MM.1S (cell line): ENCODE measurements around the gene PCDH1.
A peak's percentile ranks its signal among the peaks of the same experiment; 100 is the strongest.

ENCODE experiments used
- DNase-seq: peaks from one replicate; pipeline ENCODE4 v3.0.0-alpha.2; 2015
- H2AFZ ChIP-seq: fragments of 300-600 bp; sonication (generic); 2 replicates; pipeline ENCODE4 v1.6.0; 2016; ENCODE audit warnings: antibody characterized with exemption, low read length
- H3F3A ChIP-seq: fragments of 300-600 bp; sonication (generic); 2 replicates; pipeline ENCODE4 v1.6.1; 2016; ENCODE audit warnings: mild to moderate bottlenecking, antibody characterized with exemption, low read length, moderate library complexity, mixed read lengths; ENCODE audit not compliant: insufficient read depth
- H3K27ac ChIP-seq: fragments of 300-600 bp; sonication (generic); 2 replicates; pipeline ENCODE4 v1.5.1; 2016; ENCODE audit warnings: mild to moderate bottlenecking, low read length
- H3K27me3 ChIP-seq: fragments of 300-600 bp; sonication (generic); replicated peaks from 2 replicates; pipeline ENCODE4 v1.6.0; 2016; ENCODE audit warnings: low read length; ENCODE audit not compliant: insufficient read depth
- H3K36me3 ChIP-seq: fragments of 300-600 bp; sonication (generic); replicated peaks from 2 replicates; pipeline ENCODE4 v1.6.1; 2016; ENCODE audit warnings: mild to moderate bottlenecking, low read length, mixed read lengths; ENCODE audit not compliant: insufficient read depth
- H3K4me1 ChIP-seq: fragments of 300-600 bp; sonication (generic); 2 replicates; pipeline ENCODE4 v1.6.1; 2016; ENCODE audit warnings: low read length, mixed read lengths
- H3K4me2 ChIP-seq: fragments of 300-600 bp; sonication (generic); 2 replicates; pipeline ENCODE4 v1.6.0; 2016; ENCODE audit warnings: low read depth, low read length
- H3K4me3 ChIP-seq: fragments of 300-600 bp; sonication (generic); 2 replicates; pipeline ENCODE4 v1.5.1; 2016; ENCODE audit warnings: low read length, mixed read lengths
- H3K79me2 ChIP-seq: fragments of 300-600 bp; sonication (generic); 2 replicates; pipeline ENCODE4 v1.6.1; 2016; ENCODE audit warnings: mixed run types, low read length, mixed read lengths
- H3K9ac ChIP-seq: fragments of 300-600 bp; sonication (generic); 2 replicates; pipeline ENCODE4 v1.6.1; 2016; ENCODE audit warnings: low read length, mixed read lengths
- H3K9me2 ChIP-seq: fragments of 300-600 bp; sonication (generic); replicated peaks from 2 replicates; pipeline ENCODE4 v1.6.1; 2016; ENCODE audit warnings: mild to moderate bottlenecking, low read length, mixed read lengths; ENCODE audit not compliant: insufficient read depth
- H3K9me3 ChIP-seq: fragments of 300-600 bp; sonication (generic); replicated peaks from 2 replicates; pipeline ENCODE4 v1.6.1; 2016; ENCODE audit warnings: mild to moderate bottlenecking, low read length, mixed read lengths; ENCODE audit not compliant: insufficient read depth
- H4K20me1 ChIP-seq: fragments of 300-600 bp; sonication (generic); 2 replicates; pipeline ENCODE4 v1.6.1; 2016; ENCODE audit warnings: mild to moderate bottlenecking, low read length, moderate library complexity, mixed read lengths; ENCODE audit not compliant: insufficient read depth
- CTCF ChIP-seq: fragments of 300-600 bp; sonication (generic); IDR thresholded peaks from 2 replicates; pipeline ENCODE4 v1.5.1; 2016; ENCODE audit warnings: antibody characterized with exemption, low read length, mixed read lengths
- EZH2 ChIP-seq: fragments of 300-600 bp; sonication (generic); optimal IDR thresholded peaks from 2 replicates; pipeline ENCODE3; 2017; ENCODE audit warnings: low read depth, mild to moderate bottlenecking, antibody characterized with exemption, low read length, mixed read lengths
- EZH2phosphoT487 ChIP-seq: fragments of 300-600 bp; sonication (generic); IDR thresholded peaks from 2 replicates; pipeline ENCODE4 v1.6.1; 2018; ENCODE audit warnings: antibody characterized with exemption, low read length

PCDH1 gene

GRCh38 chr5:141879426-141879759, 1.2 kb upstream of the PCDH1 start:
- peaks cover 37% of the 10 kb centered on the region for H3K4me1 ChIP-seq
- H2AFZ ChIP-seq = no peak overlapping the region
- H3K9ac ChIP-seq = no peak overlapping the region
- H4K20me1 ChIP-seq = no peaks in the 10 kb centered on the region
- H3K79me2 ChIP-seq = no peaks in the 10 kb centered on the region
- H3F3A ChIP-seq = peaks cover 4% of the 10 kb centered on the region
- no peaks in the 10 kb centered on the region for H3K36me3 ChIP-seq
- H3K27ac ChIP-seq = no peak overlapping the region
- no peak overlapping the region for H3K4me3 ChIP-seq
- no peaks in the 10 kb centered on the region for H3K9me2 ChIP-seq
- H3K4me2 ChIP-seq = peak overlapping the region; percentile 97; the same call in 1 of the 2 replicates
- no peak for TF ChIP-seq EZH2phosphoT487
- TF ChIP-seq CTCF = no peak
- TF ChIP-seq EZH2 = no peak
- H3K27me3 ChIP-seq = peaks cover 43% of the 10 kb centered on the region
- H3K9me3 ChIP-seq = no peaks in the 10 kb centered on the region
- no peak for DNase-seq

GRCh38 chr5:141878711-141879425, 658 bp upstream of the PCDH1 start:
- peak overlapping the region; percentile 64 for H3K9ac ChIP-seq
- H3K27me3 ChIP-seq = peaks cover 37% of the 10 kb centered on the region
- H3F3A ChIP-seq = peaks cover 4% of the 10 kb centered on the region
- H3K36me3 ChIP-seq = no peaks in the 10 kb centered on the region
- peak overlapping the region; percentile 97 for H3K4me2 ChIP-seq
- H3K9me3 ChIP-seq = no peaks in the 10 kb centered on the region
- TF ChIP-seq EZH2 (no peak), CTCF (peak; percentile 99), EZH2phosphoT487 (no peak)
- H3K4me1 ChIP-seq = peaks cover 37% of the 10 kb centered on the region
- no peaks in the 10 kb centered on the region for H3K79me2 ChIP-seq
- DNase-seq = peak; percentile 95
- peak overlapping the region; percentile 38; the same call in 1 of the 2 replicates for H3K27ac ChIP-seq
- H3K9me2 ChIP-seq = no peaks in the 10 kb centered on the region
- H4K20me1 ChIP-seq = no peaks in the 10 kb centered on the region
- H2AFZ ChIP-seq = peak overlapping the region; percentile 67
- H3K4me3 ChIP-seq = peak overlapping the region; percentile 61

- TF ChIP-seq EZH2phosphoT487 = no peak
- no peak for TF ChIP-seq CTCF
- no peak for TF ChIP-seq EZH2
- Histone ChIP-seq H3K9me3 (no peaks in the 10 kb centered on the region), H3K27me3 (peaks cover 26% of the 10 kb centered on the region), H3K4me2 (peak overlapping the region; percentile 95), H3K79me2 (no peaks in the 10 kb centered on the region), H3K4me3 (peak overlapping the region; percentile 71), H3K4me1 (peaks cover 37% of the 10 kb centered on the region), H3F3A (peaks cover 4% of the 10 kb centered on the region), H4K20me1 (no peaks in the 10 kb centered on the region), H2AFZ (peak overlapping the region; percentile 53), H3K27ac (no peak overlapping the region), H3K9ac (peak overlapping the region; percentile 70), H3K9me2 (no peaks in the 10 kb centered on the region), H3K36me3 (no peaks in the 10 kb centered on the region)
- peak; percentile 17 for DNase-seq
Measured at GRCh38 chr5:141877356-141878185, 639 bp downstream of the PCDH1 start.
